B cell (primary cell): ENCODE data around the gene TRABD. TPM values are rescaled to one million over a fixed set of nuclear protein-coding genes. Genes with fewer than 3 reads are reported as not detected.

Source experiments
- ATAC-seq: fragments of 200-7000 bp; cut with Tn5 transposase; one replicate; pipeline ENCODE4 v1.10.0; 2021; ENCODE audit warnings: low read depth, mild to moderate bottlenecking, moderate number of reproducible peaks, moderate library complexity
- CTCF ChIA-PET: fragments of 350-600 bp; sonication (Branson Sonifier 250); formaldehyde crosslinking; loops from one replicate; lab custom pipeline; 2021; ENCODE audit warnings: antibody characterized with exemption, inconsistent platforms; lab: Charles Lee
- POLR2A ChIA-PET: fragments of 350-600 bp; sonication (Branson Sonifier 250); formaldehyde crosslinking; loops from one replicate; lab custom pipeline; 2021; ENCODE audit warnings: antibody characterized with exemption; lab: Charles Lee
- DNase-seq: peaks from one replicate; pipeline ENCODE4 v3.0.0; 2013
- H2AFZ ChIP-seq: 2 replicates; pipeline ENCODE4 v1.6.1; 2012; ENCODE audit warnings: mild to moderate bottlenecking, low read depth, low read length; ENCODE audit not compliant: insufficient read depth, poor library complexity, severe bottlenecking
- H3K27ac ChIP-seq, 2 donors: 1 replicate in 1 of 2; 2 replicates in 1 of 2; pipeline ENCODE4 v1.5.1; 2012 to 2013; ENCODE audit warnings: low read length in 2 of 2, mild to moderate bottlenecking in 2 of 2, moderate library complexity in 1 of 2
- H3K27me3 ChIP-seq, 4 experiments: fragments of 200-600 bp in 1 of 4; sonication (generic) in 1 of 4; replicated peaks in 1 of 4; 1 replicate in 2 of 4; 2 replicates in 2 of 4; pipeline versions ENCODE4 v1.6.1 to v1.7.0; 2013 to 2016; ENCODE audit warnings: low read length in 3 of 4, mild to moderate bottlenecking in 2 of 4, mixed read lengths in 1 of 4, moderate library complexity in 1 of 4; ENCODE audit not compliant: insufficient read depth in 4 of 4, control insufficient read depth in 3 of 4; ENCODE audit errors: control extremely low read depth in 1 of 4
- H3K36me3 ChIP-seq, 2 experiments: replicated peaks in 1 of 2; 1 replicate in 1 of 2; 2 replicates in 1 of 2; pipeline versions ENCODE4 v1.6.1 to v1.7.1; 2013; ENCODE audit warnings: low read length in 1 of 2; ENCODE audit not compliant: insufficient read depth in 2 of 2, control insufficient read depth in 1 of 2; ENCODE audit errors: control extremely low read depth in 1 of 2, extremely low read depth in 1 of 2
- H3K4me1 ChIP-seq, 2 donors: fragments of 200-600 bp in 1 of 2; sonication (generic) in 1 of 2; 1 replicate in 1 of 2; 2 replicates in 1 of 2; pipeline versions ENCODE4 v1.5.1 to v1.6.1; 2013 to 2017; ENCODE audit warnings: low read length in 2 of 2; ENCODE audit not compliant: control insufficient read depth in 2 of 2, insufficient read depth in 2 of 2
- H3K4me2 ChIP-seq: replicated peaks from 2 replicates; pipeline ENCODE3; 2012; ENCODE audit warnings: mild to moderate bottlenecking, low read depth, low read length; ENCODE audit not compliant: poor library complexity, severe bottlenecking
- H3K4me3 ChIP-seq, 5 experiments: fragments of 200-600 bp in 1 of 5; sonication (generic) in 1 of 5; 1 replicate in 3 of 5; 2 replicates in 2 of 5; pipeline versions ENCODE4 v1.5.1 to v1.7.0; 2011 to 2016; ENCODE audit warnings: low read length in 4 of 5, mild to moderate bottlenecking in 4 of 5, low read depth in 2 of 5, control low read depth in 1 of 5, moderate library complexity in 1 of 5; ENCODE audit not compliant: insufficient read depth in 1 of 5; ENCODE audit errors: control extremely low read depth in 1 of 5, extremely low read depth in 1 of 5
- H3K79me2 ChIP-seq: fragments of 200-600 bp; sonication (generic); one replicate; pipeline ENCODE4 v1.6.0; 2016; ENCODE audit warnings: low read length; ENCODE audit not compliant: control insufficient read depth, insufficient read depth
- H3K9ac ChIP-seq: fragments of 200-600 bp; sonication (generic); 2 replicates; pipeline ENCODE4 v1.6.1; 2017; ENCODE audit warnings: mild to moderate bottlenecking, low read length, moderate library complexity
- H3K9me3 ChIP-seq, 3 donors: one replicate each; pipeline versions ENCODE4 v1.6.1 to v1.7.1; 2013; ENCODE audit warnings: low read length in 2 of 3; ENCODE audit not compliant: control insufficient read depth in 2 of 3, insufficient read depth in 1 of 3; ENCODE audit errors: control extremely low read depth in 1 of 3
- H4K20me1 ChIP-seq: 2 replicates; pipeline ENCODE4 v1.6.0; 2012; ENCODE audit warnings: mild to moderate bottlenecking, low read length; ENCODE audit not compliant: insufficient read depth, control insufficient read depth, poor library complexity, severe bottlenecking
- H3K27ac Mint-ChIP-seq: one replicate; pipeline ENCODE4 v1.8.0; 2021; ENCODE audit warnings: mixed read lengths
- H3K27me3 Mint-ChIP-seq: one replicate; pipeline ENCODE4 v1.8.0; 2021; ENCODE audit warnings: mixed read lengths
- H3K4me1 Mint-ChIP-seq: one replicate; pipeline ENCODE4 v1.8.0; 2021; ENCODE audit warnings: mixed read lengths
- H3K4me3 Mint-ChIP-seq: one replicate; pipeline ENCODE4 v1.8.0; 2021; ENCODE audit warnings: mixed read lengths
- H3K9me3 Mint-ChIP-seq: one replicate; pipeline ENCODE4 v1.8.0; 2022; ENCODE audit warnings: mixed read lengths; ENCODE audit not compliant: insufficient read depth
- CTCF ChIP-seq: fragments of 200-600 bp; IDR thresholded peaks from one replicate; pipeline ENCODE4 v1.8.0; 2022; ENCODE audit warnings: antibody characterized with exemption, mild to moderate bottlenecking
- EZH2 ChIP-seq: IDR thresholded peaks from 2 replicates; pipeline ENCODE4 v1.6.1; 2012; ENCODE audit warnings: borderline replicate concordance, low read depth, mild to moderate bottlenecking, moderate library complexity, low read length; ENCODE audit not compliant: insufficient read depth, poor library complexity, severe bottlenecking
- WGBS: methylation state at CpG from one replicate; pipeline ENCODE4 v1.1.5; 2013; ENCODE audit warnings: missing lambda C conversion rate; ENCODE audit not compliant: insufficient coverage; 5-methylcytosine and 5-hydroxymethylcytosine counted together
- intact Hi-C: fragments of 100-400 bp; cut with micrococcal nuclease; formaldehyde crosslinking; loops from one replicate; pipeline ENCODE4 v1.10.0; 2022
- polyA plus RNA-seq: library from polyadenylated mRNA; depleted of rRNA; stranded (reverse); fragments of >200 nt; gene quantifications from 2 replicates; pipeline ENCODE4 v1.2.3, GENCODE V29; 2012
- total RNA-seq, 2 donors: library from RNA; stranded (reverse); fragments of 120-200 nt in 1 of 2; gene quantifications; 1 replicate in 1 of 2; 2 replicates in 1 of 2; pipeline versions ENCODE4 v1.2.3 to v1.2.4, GENCODE V29; 2013 to 2022

Gene TRABD
- total and polyA plus RNA-seq, 2 donors (not counting 1 experiment from before 2014, with no cell fraction given), result 164 to 200 TPM

- Mint-ChIP-seq H3K27me3 (no peaks in the 10 kb centered on the region), H3K4me3 (no peak overlapping the region), H3K9me3 (no peaks in the 10 kb centered on the region), H3K27ac (no peak overlapping the region), H3K4me1 (peaks cover 7% of the 10 kb centered on the region)
- 91% methylated on average over 23 of the region's 25 CpGs for WGBS
- H3K27me3 ChIP-seq, result peaks cover 0 to 6% (median 0%) of the 10 kb centered on the region in 4 experiments
- H3K4me3 ChIP-seq, result no peak overlapping the region
- no peak overlapping the region for H3K9ac ChIP-seq
- H3K36me3 ChIP-seq, result no peaks in the 10 kb centered on the region
- intact Hi-C loops, result no loop called here
- H3K4me2 ChIP-seq, result no peak overlapping the region
- H3K9me3 ChIP-seq, result no peaks in the 10 kb centered on the region
- H3K79me2 ChIP-seq, result no peaks in the 10 kb centered on the region
- H3K4me1 ChIP-seq, result peaks cover 3 to 8% of the 10 kb centered on the region in 2 donors
- ChIA-PET POLR2A (no interaction called here), CTCF (interaction anchor here (3.5 to 6.0 kb wide), 2 partner anchors 37 to 54 kb away, joined by 10 to 75 read pairs; no protein-coding TSS in a partner anchor)
- ATAC-seq (no peak), DNase-seq (no peak)
- no peak overlapping the region for H3K27ac ChIP-seq
- no peaks in the 10 kb centered on the region for H4K20me1 ChIP-seq
- no peak for TF ChIP-seq CTCF
- no peak for TF ChIP-seq EZH2
- no peak overlapping the region for H2AFZ ChIP-seq
These were observed 32.5 kb upstream of the TRABD start for GRCh38 chr22:50153056-50153755.

DNA sequence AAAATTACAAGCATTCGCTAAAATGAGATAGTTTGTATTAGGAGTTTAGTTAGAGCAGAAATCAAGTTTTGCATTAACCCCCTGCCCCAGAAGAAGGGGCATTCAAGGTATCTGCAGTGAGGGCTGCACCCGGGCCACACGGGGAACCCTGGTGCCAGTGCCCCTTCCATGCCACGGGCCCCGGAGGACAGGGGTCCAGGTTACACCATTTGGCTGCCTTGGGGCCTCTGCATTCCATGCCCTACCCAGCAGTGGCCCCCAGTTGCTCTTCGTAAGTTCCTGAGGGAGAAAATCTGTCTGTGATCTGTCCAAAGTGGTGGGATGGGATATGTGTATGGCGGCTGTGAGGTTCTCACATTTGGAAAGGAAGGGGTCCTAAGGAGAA, 32.0 kb upstream of the TRABD start:
- no peak for TF ChIP-seq CTCF
- no peak for TF ChIP-seq EZH2
- H3K9ac ChIP-seq, result no peak overlapping the region
- H2AFZ ChIP-seq, result no peak overlapping the region
- intact Hi-C loops, result no loop called here
- no peak overlapping the region for H3K27ac ChIP-seq
- DNase-seq (no peak), ATAC-seq (no peak)
- Mint-ChIP-seq H3K27ac (no peak overlapping the region), H3K4me1 (peaks cover 7% of the 10 kb centered on the region), H3K9me3 (no peaks in the 10 kb centered on the region), H3K4me3 (no peak overlapping the region), H3K27me3 (no peaks in the 10 kb centered on the region)
- ChIA-PET POLR2A (no interaction called here), CTCF (interaction anchor here (0.6 to 3.5 kb wide), 2 partner anchors 37 to 55 kb away, joined by 3 to 10 read pairs; no protein-coding TSS in a partner anchor)
- H3K4me1 ChIP-seq, result peaks cover 3 to 8% of the 10 kb centered on the region in 2 donors
- H3K36me3 ChIP-seq, result no peaks in the 10 kb centered on the region
- WGBS, result 98% methylated on average over 7 of the region's 7 CpGs
- H3K9me3 ChIP-seq, result no peaks in the 10 kb centered on the region
- H3K4me2 ChIP-seq, result no peak overlapping the region
- H3K4me3 ChIP-seq, result no peak overlapping the region
- no peaks in the 10 kb centered on the region for H3K79me2 ChIP-seq
- H4K20me1 ChIP-seq, result no peaks in the 10 kb centered on the region
- H3K27me3 ChIP-seq, result peaks cover 0 to 6% (median 0%) of the 10 kb centered on the region in 4 experiments
